Stimulated activated naive CD4-positive, alpha-beta T cell treated with Interleukin-2 at 50 U/mL for 16 hours (primary cell): Measurements from ENCODE around the gene ADD3.
"Not testable (repeated sequence)": the region's sequence is repeated elsewhere in the genome, so short reads cannot be mapped to it uniquely, and the experiment has no call there.

Experiments used
- DNase-seq: peaks from one replicate; lab custom pipeline; 2025; lab: John Stamatoyannopoulos, UW

ADD3 gene

GRCh38 chr10:110035070-110035921 is 27.5 kb downstream of the ADD3 start:
- DNase-seq, result no peak

- no peak for DNase-seq
Observed at GRCh38 chr10:110036640-110037039, 28.9 kb downstream of the ADD3 start.

GRCh38 chr10:110039254-110039653 is 31.5 kb downstream of the ADD3 start:
- no peak for DNase-seq

- DNase-seq, result no peak
Observed at GRCh38 chr10:110040108-110040507, 32.3 kb downstream of the ADD3 start.

- DNase-seq, result no peak
Observed at GRCh38 chr10:110040767-110041478, 33.1 kb downstream of the ADD3 start.

- no peak for DNase-seq
Observed at GRCh38 chr10:110041479-110041829, 33.7 kb downstream of the ADD3 start.

GRCh38 chr10:110042181-110042580 is 34.4 kb downstream of the ADD3 start:
- DNase-seq, result no peak

- DNase-seq, result no peak
Observed at GRCh38 chr10:110042891-110043290, 35.1 kb downstream of the ADD3 start.

- DNase-seq, result no peak
Observed at GRCh38 chr10:110044681-110045080, 36.9 kb downstream of the ADD3 start.

- DNase-seq, result no peak
Observed at GRCh38 chr10:110045772-110046171, 38.0 kb downstream of the ADD3 start.

GRCh38 chr10:110048145-110048544 is 40.4 kb downstream of the ADD3 start:
- DNase-seq, result not testable (repeated sequence)

- no peak for DNase-seq
Observed at GRCh38 chr10:110048781-110049180, 41.0 kb downstream of the ADD3 start.

GRCh38 chr10:110049889-110050591 is 42.3 kb downstream of the ADD3 start:
- DNase-seq, result not testable (repeated sequence)

- DNase-seq, result no peak
Observed at GRCh38 chr10:110051487-110051886, 43.7 kb downstream of the ADD3 start.

GRCh38 chr10:110052916-110053315 is 45.1 kb downstream of the ADD3 start:
- no peak for DNase-seq

- no peak for DNase-seq
Observed at GRCh38 chr10:110056822-110057221, 49.0 kb downstream of the ADD3 start.

GRCh38 chr10:110057456-110057855 is 49.7 kb downstream of the ADD3 start:
- no peak for DNase-seq

- DNase-seq, result no peak
Observed at GRCh38 chr10:110058212-110058611, 50.4 kb downstream of the ADD3 start.

GRCh38 chr10:110059925-110060324 is 52.1 kb downstream of the ADD3 start:
- DNase-seq, result no peak

- DNase-seq, result no peak
Observed at GRCh38 chr10:110061687-110062086, 53.9 kb downstream of the ADD3 start.

- no peak for DNase-seq
Observed at GRCh38 chr10:110065269-110065668, 57.5 kb downstream of the ADD3 start.

- peak; percentile 12 for DNase-seq
Observed at GRCh38 chr10:110067960-110068770, 60.4 kb downstream of the ADD3 start.
